ENCODE results near the gene NCEH1.

- no peak for TF ChIP-seq CTCF (IDR thresholded peaks at IDR 0.05)
- TF ChIP-seq POLR2A (IDR thresholded peaks at IDR 0.05): no peak
Measured at GRCh38 chr3:172704001-172704400, 6.9 kb downstream of the NCEH1 start.

All from Peyer's patch (tissue), 4 donors.